Measurements from ENCODE around the gene ZSWIM6.

DNA sequence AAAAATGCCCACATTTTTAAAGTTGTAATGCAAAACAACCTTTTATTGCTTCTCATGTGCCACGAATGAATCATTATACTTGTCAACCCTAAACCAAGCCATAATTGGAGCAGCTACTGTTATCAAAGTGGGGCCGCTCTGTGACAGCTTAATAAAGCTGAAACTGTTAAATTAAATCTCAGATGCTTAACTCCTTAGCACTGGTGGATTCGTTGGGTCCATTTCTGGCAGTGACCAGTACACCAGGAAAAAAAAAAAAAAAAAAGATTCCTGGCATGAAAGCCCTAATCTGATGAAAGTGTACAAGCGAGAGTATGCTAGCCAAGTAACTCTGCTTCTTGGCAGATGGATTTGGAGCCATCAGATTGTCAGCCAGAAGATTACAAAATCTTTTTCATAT, 164.8 kb downstream of the ZSWIM6 start:
- TF ChIP-seq, protein P1, sequence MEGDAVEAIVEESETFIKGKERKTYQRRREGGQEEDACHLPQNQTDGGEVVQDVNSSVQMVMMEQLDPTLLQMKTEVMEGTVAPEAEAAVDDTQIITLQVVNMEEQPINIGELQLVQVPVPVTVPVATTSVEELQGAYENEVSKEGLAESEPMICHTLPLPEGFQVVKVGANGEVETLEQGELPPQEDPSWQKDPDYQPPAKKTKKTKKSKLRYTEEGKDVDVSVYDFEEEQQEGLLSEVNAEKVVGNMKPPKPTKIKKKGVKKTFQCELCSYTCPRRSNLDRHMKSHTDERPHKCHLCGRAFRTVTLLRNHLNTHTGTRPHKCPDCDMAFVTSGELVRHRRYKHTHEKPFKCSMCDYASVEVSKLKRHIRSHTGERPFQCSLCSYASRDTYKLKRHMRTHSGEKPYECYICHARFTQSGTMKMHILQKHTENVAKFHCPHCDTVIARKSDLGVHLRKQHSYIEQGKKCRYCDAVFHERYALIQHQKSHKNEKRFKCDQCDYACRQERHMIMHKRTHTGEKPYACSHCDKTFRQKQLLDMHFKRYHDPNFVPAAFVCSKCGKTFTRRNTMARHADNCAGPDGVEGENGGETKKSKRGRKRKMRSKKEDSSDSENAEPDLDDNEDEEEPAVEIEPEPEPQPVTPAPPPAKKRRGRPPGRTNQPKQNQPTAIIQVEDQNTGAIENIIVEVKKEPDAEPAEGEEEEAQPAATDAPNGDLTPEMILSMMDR (IDR thresholded peaks at IDR 0.05; ENCODE audit: poor library complexity): no peak
- TF ChIP-seq EZH2 (IDR thresholded peaks at IDR 0.05; ENCODE audit: borderline replicate concordance): no peak
